DMS114 treated with DMSO at 0.1 percent for 48 hours (cell line): Measurements from ENCODE around the gene CYFIP1.

Experiments used
- DNase-seq: peaks from one replicate; lab custom pipeline; 2025; ENCODE audit not compliant: unreplicated experiment; lab: John Stamatoyannopoulos, UW

The CYFIP1 gene

DNA sequence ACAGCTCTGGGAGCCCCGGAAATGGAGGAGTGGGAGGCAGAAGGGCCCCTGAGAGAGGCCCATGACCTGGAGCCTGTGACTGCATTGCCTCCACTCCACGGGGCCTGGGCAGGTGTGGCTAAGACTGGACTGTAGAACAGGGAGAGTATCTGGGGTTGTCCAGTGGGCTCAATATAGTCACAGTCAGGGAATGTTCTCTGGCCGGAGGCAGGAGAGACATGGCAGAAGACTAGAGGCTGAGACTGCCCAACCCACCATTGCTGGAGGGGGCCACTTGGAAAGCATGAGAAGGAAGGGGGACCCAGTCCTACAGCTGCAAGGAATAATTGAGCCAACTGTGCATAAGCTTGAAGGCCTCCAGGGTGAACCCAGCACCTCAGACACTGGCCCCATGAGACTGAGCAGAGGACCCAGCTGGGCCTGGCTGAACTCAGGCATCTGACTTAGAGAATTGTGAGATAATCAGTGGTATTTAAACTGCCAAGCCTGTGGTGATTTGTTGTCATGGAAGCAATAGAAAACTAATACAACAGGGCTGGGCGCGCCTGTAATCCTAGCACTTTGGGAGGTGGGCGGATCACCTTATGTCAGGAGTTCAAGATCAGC lies 108.6 kb downstream of the CYFIP1 start:
- no peak for DNase-seq

DNA sequence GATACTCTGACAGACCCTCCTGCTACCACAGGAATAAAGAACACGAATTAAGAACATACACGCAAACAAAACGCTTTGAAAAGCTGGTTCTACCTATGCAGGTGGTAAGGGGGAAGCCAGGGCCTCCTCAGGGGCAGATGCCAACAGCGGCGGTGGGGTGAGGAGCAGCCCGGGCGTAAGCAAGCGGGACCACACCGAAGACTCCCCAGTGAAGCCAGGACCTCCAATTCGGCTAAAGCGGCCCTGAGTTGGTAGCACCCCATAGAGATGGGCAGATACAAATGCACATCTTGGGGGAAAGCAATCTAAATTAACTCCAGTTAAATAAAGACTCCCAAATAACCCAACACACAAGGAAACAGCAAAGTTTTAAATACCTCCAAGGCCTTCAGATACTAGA lies 109.3 kb downstream of the CYFIP1 start:
- no peak for DNase-seq

DNA sequence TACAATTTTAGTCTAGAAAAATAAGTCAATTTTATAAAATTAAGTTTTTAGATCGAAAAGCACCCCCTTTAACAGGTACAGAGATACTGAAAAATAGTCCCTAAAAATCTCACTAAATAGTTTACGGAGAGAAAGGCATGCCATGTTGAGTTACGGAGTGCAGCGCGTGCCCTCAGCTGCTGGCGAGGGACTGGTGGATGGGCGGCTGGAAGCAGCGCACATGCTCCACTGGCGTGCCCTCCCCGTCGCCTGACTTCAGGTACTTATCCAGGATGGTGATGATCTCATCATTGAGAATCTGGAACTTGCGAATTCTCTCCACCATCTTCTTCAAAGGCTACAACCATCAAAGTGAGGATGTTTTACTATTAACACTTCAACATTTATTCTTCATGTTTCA lies 110.3 kb downstream of the CYFIP1 start:
- no peak for DNase-seq

DNA sequence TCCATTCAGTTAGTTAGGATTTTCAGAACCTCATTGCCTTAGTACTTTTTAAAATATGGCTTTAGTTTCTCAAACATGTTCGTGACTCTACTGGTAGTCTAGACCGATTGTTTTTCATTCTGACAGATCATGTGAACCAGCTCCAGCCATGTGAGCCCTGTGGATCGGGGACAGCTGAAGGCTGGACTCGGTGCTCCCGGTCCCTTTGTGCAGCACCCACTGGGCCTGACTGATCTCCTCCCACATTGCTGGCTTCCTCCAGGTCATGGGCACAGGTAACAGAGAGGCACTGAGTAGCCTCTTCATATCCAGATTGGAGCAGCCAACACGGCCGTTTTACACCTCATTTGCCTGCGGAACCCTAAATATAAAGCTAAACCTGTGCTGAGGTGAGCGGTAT lies 111.2 kb downstream of the CYFIP1 start:
- no peak for DNase-seq

DNA sequence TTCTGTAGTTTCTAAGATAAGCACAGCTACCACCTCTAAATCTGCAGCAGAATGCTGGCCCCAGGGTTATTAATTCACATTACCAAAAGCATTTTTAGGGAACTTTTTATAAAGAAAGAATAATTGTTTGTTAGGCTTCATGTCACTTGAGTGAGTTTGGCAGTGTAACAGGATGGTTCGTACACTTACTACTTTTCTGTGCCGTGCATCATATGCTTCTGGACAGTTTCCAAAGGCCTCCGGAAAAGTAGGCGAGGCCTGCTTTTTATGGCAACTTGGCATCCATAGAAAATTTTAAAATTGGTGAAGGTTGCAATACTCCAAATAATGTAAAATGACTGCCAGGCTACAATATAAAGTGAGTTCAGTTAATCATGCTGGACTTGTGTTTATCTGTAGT lies 111.7 kb downstream of the CYFIP1 start:
- no peak for DNase-seq

DNA sequence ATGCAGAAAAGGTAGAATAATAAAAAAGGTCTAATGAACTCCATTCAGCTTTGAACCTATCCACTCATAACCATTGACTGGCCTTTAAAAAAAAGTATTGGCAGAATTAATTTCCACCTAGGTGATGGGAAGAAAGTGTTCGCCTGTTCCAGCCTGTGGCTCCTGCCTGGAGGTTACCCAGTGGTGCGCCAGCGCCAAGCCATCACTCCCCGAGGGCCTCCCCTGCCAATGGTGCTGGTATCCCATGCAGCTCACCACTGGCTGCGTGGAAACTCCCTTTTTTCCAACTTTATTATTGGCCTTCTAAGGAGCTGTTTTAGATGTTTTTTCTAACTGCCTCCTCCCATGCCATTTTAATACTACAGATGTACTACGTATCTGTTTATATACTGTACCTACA lies 112.3 kb downstream of the CYFIP1 start:
- DNase-seq: no peak

DNA sequence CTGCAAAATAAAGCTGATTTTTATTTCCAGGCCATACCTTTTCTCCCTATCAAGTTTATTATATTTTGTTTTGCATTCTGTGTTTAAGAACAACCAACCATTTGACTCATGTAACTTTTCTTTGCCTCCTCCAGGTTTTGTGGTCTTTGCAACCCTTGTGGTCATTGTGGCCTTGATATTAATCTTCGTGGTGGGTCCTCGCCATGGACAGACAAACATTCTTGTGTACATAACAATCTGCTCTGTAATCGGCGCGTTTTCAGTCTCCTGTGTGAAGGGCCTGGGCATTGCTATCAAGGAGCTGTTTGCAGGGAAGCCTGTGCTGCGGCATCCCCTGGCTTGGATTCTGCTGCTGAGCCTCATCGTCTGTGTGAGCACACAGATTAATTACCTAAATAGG lies 114.1 kb downstream of the CYFIP1 start:
- no peak for DNase-seq

GRCh38 chr15:22863356-22863755 lies 116.8 kb downstream of the CYFIP1 start:
- no peak for DNase-seq

DNA sequence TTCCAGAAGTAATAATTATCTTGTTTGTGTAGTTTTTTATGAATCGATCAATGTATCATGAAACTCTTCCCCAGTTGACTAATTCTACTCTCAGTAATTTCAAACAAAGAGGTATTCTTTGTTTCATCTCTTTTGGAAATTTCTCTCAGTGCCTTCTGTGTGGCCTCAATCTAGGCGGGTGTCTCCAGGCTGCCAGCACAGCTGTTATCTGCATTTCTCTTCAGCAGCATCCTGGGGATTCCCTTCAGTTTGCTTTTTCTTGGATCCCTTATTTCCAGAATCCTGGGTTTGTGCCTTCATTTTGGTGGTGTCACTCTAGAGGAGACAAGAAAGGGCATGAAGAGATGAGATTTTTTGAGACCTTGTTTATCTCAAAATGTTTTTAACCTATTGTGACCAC lies 119.0 kb downstream of the CYFIP1 start:
- no peak for DNase-seq

- no peak for DNase-seq
Observed at GRCh38 chr15:22856659-22857058, 123.5 kb downstream of the CYFIP1 start.

DNA sequence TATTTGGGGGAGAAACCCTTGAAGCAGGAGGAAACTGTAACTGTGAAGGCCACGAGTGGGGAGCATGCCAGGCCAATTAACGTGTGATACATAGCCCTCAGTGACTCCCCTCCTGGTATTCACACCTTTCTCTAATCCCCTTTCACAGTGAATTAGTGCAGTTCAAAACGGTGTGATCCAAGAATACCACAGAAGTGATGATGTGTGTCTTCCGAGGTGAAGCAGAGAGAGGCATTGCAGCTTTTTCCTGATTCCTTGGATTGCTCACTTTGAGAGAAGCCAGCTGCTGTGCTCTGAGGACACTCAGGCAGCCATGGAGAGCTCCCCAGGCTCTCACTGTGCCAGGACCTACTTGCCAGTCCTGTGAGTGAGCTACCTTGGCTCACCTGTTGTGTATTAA lies 124.4 kb downstream of the CYFIP1 start:
- DNase-seq: no peak

GRCh38 chr15:22851513-22851912 lies 128.7 kb downstream of the CYFIP1 start:
- no peak for DNase-seq

DNA sequence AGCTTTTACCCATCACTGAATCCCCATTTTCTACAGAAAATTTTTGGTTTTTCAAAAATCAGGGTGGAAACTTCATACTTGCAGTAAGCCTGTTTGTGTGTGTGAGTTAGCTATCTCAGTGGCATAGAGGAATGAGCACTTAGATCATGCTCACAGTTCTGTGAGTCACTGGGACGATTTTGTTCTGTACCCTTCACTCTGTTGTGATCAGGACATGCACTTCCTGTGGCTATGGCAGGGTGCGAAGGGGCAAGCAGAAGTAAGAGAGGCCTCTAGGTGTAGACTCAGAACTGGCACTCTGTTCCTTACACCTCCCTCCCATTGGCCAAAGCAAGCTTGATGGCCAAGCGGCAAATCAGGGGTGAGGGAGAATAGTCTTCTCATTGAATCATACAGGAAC lies 130.1 kb downstream of the CYFIP1 start:
- DNase-seq: no peak

GRCh38 chr15:22846073-22846472 lies 134.1 kb downstream of the CYFIP1 start:
- DNase-seq: no peak

DNA sequence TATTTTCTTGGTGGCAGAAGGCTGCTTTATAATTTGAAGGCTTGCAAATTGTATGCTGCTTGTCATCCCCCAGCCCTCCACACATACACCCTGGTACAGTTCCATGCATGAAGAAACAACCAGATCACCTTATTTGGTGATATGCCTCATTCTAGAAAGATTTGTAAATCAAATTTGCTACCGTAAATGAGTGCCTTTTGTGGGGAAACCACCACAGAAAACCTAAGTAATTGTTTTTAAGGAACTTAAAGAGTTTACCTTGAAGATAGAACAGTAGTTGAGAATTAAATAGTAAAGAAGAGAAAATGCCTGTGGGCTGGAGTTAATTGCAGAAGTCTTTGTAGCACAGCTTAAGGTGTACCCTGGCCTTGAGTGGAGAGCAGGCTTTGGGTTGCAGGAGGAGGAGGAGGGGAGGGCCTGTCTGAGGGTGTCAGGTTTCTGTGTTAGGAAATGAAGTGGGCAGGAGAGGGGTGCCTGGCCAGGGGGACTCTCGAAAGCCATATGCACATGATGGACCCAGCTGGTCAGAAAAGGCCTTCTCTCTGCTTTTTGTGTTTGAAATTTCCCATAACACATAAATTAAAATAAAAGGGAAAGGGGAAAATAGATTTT lies 134.8 kb downstream of the CYFIP1 start:
- no peak for DNase-seq

DNA sequence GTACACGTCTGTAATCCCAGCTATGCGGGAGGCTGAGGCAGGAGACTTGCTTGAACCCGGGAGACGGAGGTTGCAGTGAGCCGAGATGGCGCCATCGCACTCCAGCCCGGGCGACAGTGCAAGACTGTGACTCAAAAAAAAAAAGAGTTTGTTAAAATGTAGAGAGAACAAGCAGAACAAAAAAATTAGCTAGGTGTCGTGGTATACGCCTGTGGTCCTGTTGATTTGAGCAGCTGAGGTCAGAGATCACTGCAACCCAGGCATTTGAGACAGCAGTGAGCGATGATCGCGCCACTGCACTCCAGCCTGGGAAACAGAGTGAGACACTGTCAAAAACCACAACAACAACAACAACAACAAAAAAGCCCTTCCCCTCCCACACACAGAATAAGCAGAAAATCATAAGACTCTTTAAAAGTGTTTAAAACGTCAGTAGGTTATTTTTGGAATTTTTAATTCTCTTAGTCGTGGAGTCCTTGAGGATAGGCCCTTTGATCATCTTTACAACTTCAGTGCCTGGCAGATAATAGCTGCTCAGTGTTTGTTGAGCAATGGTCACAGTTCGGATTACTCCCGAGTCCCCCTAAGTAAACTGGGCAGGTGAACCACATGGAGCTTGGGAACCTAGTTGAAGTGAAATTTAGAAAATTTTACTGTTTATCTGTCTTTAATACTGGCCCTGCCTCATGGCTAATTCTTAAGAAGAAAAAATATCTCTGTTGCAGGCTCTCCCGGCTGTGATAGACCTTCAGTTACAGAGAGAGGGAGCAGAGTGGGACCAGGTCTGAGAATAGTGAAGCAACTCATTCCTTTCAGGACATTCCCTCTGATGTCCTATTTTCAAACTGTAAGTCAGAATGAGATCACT lies 135.5 kb downstream of the CYFIP1 start:
- DNase-seq: no peak

DNA sequence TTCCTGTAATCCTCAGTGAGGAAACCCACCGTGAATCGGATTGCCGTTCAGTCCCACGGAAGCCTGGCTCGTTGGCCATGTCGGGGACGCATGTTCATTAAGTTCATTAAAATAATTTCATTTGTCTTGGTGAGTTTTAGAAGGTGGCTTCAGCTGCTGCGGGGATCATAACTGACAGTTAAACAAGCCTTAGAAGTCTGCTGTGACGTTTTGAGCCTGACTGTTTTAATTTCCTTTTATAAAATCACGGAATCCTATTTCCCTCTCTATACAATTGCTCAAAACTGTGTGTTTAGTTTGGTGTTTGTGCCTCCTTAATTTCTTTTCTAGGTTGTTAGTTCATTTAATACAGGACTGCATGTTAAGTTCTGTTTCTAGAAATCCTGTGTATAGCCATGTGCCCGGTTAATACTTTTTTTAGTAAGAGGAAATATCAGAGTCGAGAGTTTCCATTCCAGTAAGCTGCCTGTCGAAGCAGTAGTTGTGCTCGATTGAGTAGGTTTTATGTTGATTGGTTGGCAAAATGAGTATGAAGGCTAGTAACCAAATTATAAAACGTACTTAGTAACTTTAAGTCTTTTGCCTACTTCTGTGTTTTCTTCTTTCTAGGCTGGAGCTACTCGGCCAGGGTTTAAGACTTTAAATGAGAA lies 141.0 kb downstream of the CYFIP1 start:
- DNase-seq: no peak

GRCh38 chr15:22838292-22839042 lies 141.7 kb downstream of the CYFIP1 start, which contains the start of gene NIPA2:
TSS of gene NIPA2 (plus strand) at chr15:22838666. CDS start at chr15:22851732, 13,066 bp downstream.
- DNase-seq: peak; percentile 92

GRCh38 chr15:22831473-22831872 lies 148.7 kb downstream of the CYFIP1 start:
- no peak for DNase-seq

DNA sequence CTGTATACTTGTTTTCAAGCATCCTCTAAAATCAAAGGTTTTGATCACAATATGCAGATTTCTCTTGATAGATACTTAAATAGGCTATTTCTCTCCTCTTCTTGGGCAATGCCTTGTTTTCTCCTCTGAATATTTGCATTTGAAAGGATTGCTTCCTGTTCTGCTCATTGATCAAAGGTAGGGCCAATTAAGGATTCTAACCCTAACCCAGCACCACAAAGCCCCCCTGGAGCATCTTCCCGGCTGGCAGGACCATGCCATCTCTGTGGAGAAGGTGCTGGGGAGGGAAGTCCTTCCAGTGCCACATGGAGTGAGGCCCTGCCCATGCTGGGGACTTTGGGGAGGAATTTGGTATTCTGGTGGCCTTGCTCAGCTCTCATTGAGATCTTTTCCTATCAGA lies 153.0 kb downstream of the CYFIP1 start:
- no peak for DNase-seq
